ENCODE results near the gene AGO3. TPM values are rescaled to one million over a fixed set of nuclear protein-coding genes. Genes with fewer than 3 reads are reported as not detected.

Gene AGO3
- total and polyA plus RNA-seq, 2 of the 13 experiments (the other 11 are each of a cell fraction or from before 2014, with no cell fraction given), result 21.2 to 27.1 TPM

- TF ChIP-seq FOXP4 (CRISPR knock-in tag; IDR thresholded peaks at IDR 0.05), result no peak
- no peak for TF ChIP-seq ZNF143 (CRISPR knock-in tag; IDR thresholded peaks at IDR 0.05)
- no peak for TF ChIP-seq SETDB1 (CRISPR knock-in tag; IDR thresholded peaks at IDR 0.05; ENCODE audit: borderline replicate concordance)
- TF ChIP-seq MLX (CRISPR knock-in tag; IDR thresholded peaks at IDR 0.05), result no peak
- TF ChIP-seq GLI4 (CRISPR knock-in tag; IDR thresholded peaks at IDR 0.05; ENCODE audit: borderline replicate concordance), result no peak
- no peak for TF ChIP-seq CREBL2 (CRISPR knock-in tag; IDR thresholded peaks at IDR 0.05; ENCODE audit: borderline replicate concordance)
- TF ChIP-seq MBD4 (IDR thresholded peaks at IDR 0.05; ENCODE audit: borderline replicate concordance, low read length), result no peak
- TF ChIP-seq ISL2 (CRISPR knock-in tag; IDR thresholded peaks at IDR 0.05), result no peak
- TF ChIP-seq CERS6 (CRISPR knock-in tag; IDR thresholded peaks at IDR 0.05), result no peak
- no peak for TF ChIP-seq ESRRA (CRISPR knock-in tag; IDR thresholded peaks at IDR 0.05; ENCODE audit: low read depth)
- TF ChIP-seq TAF15 (IDR thresholded peaks at IDR 0.05; ENCODE audit: low read depth, low read length, poor library complexity, severe bottlenecking), result no peak
- no peak for TF ChIP-seq TGIF2 (CRISPR knock-in tag; IDR thresholded peaks at IDR 0.05)
- no peak for TF ChIP-seq ZFAT (CRISPR knock-in tag; conservative IDR thresholded peaks at IDR 0.05)
- TF ChIP-seq ZNF883 (CRISPR knock-in tag; IDR thresholded peaks at IDR 0.05; ENCODE audit: not compliant biosample characterization), result no peak
- no peak for TF ChIP-seq ZNF878 (CRISPR knock-in tag; IDR thresholded peaks at IDR 0.05)
- TF ChIP-seq KLF16 (CRISPR knock-in tag; IDR thresholded peaks at IDR 0.05), result no peak; a peak in 1 of 4 replicates
- TF ChIP-seq SIX4 (CRISPR knock-in tag; IDR thresholded peaks at IDR 0.05), result no peak
- TF ChIP-seq TCF12 (IDR thresholded peaks at IDR 0.05), result no peak
- no peak for TF ChIP-seq TCF12 (CRISPR knock-in tag; IDR thresholded peaks at IDR 0.05)
- no peak for TF ChIP-seq ZFP62 (CRISPR knock-in tag; IDR thresholded peaks at IDR 0.05)
- TF ChIP-seq STAT5B (CRISPR knock-in tag; IDR thresholded peaks at IDR 0.05), result no peak
- no peak for TF ChIP-seq NFKBIZ (CRISPR knock-in tag; IDR thresholded peaks at IDR 0.05)
- TF ChIP-seq CREB1 (IDR thresholded peaks at IDR 0.05), result no peak
- peak; percentile 48; the same call in 1 of the 2 replicates for TF ChIP-seq CREB1 (CRISPR knock-in tag; IDR thresholded peaks at IDR 0.05)
- TF ChIP-seq PRMT3 (CRISPR knock-in tag; IDR thresholded peaks at IDR 0.05; ENCODE audit: borderline replicate concordance, low read depth), result no peak
- TF ChIP-seq CENPT (CRISPR knock-in tag; IDR thresholded peaks at IDR 0.05; ENCODE audit: low read depth), result no peak
- no peak for TF ChIP-seq GPN1 (CRISPR knock-in tag; IDR thresholded peaks at IDR 0.05; ENCODE audit: borderline replicate concordance)
- TF ChIP-seq NAIF1 (CRISPR knock-in tag; IDR thresholded peaks at IDR 0.05; ENCODE audit: borderline replicate concordance), result no peak
- TF ChIP-seq MYNN (CRISPR knock-in tag; IDR thresholded peaks at IDR 0.05; ENCODE audit: low read depth), result no peak
Observed at GRCh38 chr1:35929730-35930592, 944 bp upstream of the AGO3 start (continued).
